Glomerular endothelial cell (primary cell): ENCODE results near the gene PLA2G4B. TPM values are rescaled to one million over a fixed set of nuclear protein-coding genes. Genes with fewer than 3 reads are reported as not detected.
"Not testable (repeated sequence)": the region's sequence is repeated elsewhere in the genome, so short reads cannot be mapped to it uniquely, and the experiment has no call there.

Source experiments
- DNase-seq: peaks from one replicate; pipeline ENCODE4 v3.0.0-alpha.2; 2011; ENCODE audit warnings: low read depth, low spot score; ENCODE audit errors: extremely low read depth
- total RNA-seq: library from RNA; depleted of rRNA; stranded (reverse); fragments of >200 nt; gene quantifications from 2 replicates; pipeline ENCODE4 v1.2.3, GENCODE V29; 2015

The PLA2G4B gene
- total RNA-seq, 1 donor from 2014 or later = 0.58 TPM

GRCh38 chr15:41825572-41826535 lies 12.8 kb upstream of the PLA2G4B start:
- no peak for DNase-seq

DNA sequence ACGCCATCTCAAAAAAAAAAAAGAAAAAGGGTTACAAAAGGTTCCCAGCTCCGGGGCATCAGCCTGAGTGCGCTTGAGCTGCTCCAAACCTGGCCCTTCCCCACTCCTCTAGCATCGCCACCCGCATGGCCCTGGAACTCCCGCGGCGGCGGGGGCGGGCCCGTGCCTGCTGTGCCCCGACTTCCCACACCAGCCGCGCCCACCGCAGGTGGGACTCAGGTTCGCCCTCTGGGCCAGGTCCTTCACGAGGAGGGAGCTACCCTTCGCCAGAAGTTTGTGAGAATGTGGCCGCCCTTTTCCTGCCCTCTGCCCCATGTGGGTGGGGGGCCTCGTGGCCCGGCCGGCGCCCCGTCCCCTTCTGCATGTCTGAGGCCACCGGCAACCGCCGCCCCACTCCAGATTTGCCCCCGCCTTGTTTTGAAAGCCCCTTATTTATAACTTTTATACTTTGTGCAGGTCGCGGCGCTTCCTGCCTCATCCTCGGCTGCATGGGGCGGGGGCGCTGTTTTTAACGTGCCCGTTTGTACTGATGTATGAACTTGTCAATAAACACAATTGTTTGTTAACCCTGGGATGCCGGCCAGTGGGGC lies 11.3 kb upstream of the PLA2G4B start:
- DNase-seq = no peak

GRCh38 chr15:41827880-41828806 lies 10.5 kb upstream of the PLA2G4B start, which contains the start of gene JMJD7:
Gene JMJD7 (plus strand): TSS chr15:41828092. CDS start chr15:41828125, 33 bp downstream.
- DNase-seq = no peak

DNA sequence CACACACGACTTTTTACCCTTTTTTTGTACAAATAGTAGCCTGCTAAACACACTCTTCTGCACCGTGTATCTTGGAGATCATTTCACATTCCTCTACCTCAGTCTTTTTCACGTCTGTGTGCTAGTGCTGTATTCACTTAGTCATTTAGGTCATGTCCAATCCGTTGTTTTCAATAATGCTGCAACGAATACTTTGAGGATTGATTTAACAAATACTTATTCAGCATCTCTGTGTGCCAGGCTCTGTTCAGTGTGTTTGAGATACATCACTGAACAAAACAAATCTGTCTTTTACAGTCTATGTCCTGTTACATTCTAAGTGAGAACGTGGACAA lies 9.9 kb upstream of the PLA2G4B start:
- no peak for DNase-seq

GRCh38 chr15:41829959-41830646 lies 8.5 kb upstream of the PLA2G4B start:
- DNase-seq = no peak

- not testable (repeated sequence) for DNase-seq
These were observed 7.4 kb upstream of the PLA2G4B start for GRCh38 chr15:41831291-41831690.

GRCh38 chr15:41832208-41832607 lies 6.4 kb upstream of the PLA2G4B start:
- no peak for DNase-seq

DNA sequence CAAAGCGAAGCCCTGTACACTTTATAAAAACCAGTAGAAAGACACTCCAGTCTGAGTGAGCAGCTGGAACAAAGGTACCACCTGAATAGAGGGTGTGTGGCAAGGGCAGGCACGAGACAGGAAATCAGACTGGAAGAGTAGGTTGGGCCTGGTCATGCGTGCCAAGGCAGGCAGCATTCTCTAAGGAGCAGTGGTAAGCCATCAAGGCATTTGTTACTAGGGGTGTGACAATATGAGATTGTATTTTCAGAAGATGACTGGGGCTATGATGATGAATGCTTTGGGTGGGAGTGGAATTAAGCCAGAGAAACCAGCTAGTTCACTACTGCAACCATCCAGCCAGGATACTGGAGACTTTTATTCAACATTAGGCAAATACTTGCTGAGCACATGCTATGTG lies 5.8 kb upstream of the PLA2G4B start:
- DNase-seq = no peak

DNA sequence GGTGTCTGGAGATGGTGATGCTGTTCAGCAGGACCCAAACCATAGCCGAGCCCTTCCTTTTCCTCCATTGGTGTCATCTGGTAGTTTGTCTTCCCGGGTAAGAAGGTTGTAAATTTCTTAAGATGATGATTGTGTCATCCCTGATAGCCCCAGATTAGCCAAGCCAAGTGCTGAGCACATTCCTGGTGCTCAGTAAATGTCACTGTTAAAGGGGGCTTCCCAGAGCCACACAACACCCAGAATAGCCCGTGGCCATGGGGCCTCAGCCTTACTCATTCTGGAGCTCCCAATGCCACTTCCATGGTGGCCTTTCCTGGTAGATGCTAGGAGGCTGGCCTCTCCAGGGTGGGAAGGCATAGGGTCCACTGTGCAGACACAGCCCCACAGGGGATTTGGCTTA lies 4.6 kb upstream of the PLA2G4B start:
- no peak for DNase-seq

DNA sequence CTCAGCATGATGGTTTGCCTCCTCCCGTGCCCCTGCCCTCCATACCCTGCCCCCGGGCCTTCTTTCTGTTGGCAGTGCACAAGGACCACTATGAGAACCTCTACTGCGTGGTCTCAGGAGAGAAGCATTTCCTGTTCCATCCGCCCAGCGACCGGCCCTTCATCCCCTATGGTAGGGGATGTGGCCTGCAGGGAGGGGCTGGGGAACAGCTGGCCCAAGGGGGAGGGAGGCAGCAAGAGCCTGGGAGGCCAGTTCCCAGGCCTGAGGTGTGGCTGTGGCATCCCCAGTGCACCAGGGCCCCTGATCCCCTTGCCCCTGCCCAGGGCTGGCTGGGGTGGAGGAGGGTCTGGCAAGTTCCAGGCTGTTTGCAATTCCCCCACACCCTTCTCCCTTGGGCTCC lies 2.6 kb upstream of the PLA2G4B start:
- no peak for DNase-seq

DNA sequence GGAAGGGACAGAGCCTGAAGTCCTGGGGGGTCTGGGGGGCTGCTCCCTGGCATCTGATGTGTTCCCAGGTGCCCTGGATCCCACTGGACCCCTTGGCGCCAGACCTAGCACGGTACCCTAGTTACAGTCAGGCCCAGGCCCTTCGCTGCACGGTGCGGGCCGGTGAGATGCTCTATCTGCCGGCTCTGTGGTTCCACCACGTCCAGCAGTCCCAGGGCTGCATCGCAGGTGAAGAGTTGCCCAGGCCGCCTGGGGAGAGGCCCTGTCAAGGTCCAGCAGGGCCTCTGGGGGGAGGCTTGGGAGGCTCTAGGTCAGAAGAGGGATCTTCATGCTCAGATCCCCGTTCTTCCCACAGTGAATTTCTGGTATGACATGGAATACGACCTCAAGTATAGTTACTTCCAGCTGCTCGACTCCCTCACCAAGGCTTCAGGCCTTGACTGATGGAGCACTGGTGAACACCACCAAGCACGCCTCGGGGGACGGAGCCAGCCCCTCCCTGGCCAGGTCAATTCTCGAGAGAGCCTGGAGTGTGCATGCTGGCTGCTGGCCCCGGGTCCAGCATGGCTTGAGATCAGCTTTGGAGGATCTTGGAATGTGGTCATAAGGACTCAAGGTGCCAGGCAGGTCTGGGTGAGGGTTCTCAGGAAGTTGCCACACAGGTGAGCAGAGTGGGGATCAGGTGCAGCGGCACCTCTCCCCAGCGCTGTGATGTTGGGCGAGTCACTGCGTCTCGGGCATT lies 1.8 kb upstream of the PLA2G4B start:
- DNase-seq = no peak

- no peak for DNase-seq
These were observed 1.3 kb downstream of the PLA2G4B start for GRCh38 chr15:41839781-41840491.

GRCh38 chr15:41840673-41841072 lies 2.0 kb downstream of the PLA2G4B start:
- DNase-seq = no peak

DNA sequence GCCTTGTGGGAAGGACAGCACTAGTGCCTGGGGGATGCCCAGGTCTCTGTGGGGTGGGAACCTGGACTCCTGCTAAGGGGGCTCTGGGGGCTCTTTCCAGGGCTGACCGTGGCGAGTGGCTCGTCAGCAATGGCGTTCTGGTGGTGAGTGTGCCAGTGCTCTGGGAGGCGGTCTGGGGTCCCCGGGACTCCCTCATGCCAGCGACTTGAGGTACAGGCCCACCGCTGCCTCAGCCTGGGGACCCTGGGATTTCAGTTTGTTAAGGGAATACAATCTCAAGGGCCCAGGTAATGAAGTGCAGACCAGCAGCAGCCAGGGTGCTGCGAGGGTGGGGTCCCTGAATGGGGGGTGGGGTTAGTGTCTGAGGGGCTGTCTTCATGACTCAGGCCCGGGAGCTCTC lies 2.5 kb downstream of the PLA2G4B start:
- no peak for DNase-seq

DNA sequence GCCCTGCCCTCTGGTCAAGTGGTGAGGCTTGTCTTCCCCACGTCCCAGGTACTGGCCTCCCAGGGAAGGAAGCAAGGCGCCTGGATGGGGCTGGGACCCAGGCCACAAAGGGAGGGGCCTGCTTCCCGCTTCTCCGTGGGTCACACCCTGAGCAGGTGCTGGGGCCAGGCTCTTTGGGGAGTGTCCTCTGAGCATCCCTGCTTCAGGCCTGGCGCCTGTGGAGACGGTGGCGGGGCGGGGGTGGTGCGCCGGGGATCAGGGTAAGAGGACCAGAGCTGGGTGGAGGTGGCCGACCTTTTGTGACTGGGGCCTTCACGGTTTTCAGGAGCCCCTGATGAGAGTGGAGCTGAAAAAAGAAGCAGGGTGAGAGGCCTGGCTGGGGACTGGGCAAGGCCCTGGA lies 3.6 kb downstream of the PLA2G4B start:
- no peak for DNase-seq

- no peak for DNase-seq
These were observed 4.9 kb downstream of the PLA2G4B start for GRCh38 chr15:41843571-41843970.

- DNase-seq = no peak
These were observed 6.2 kb downstream of the PLA2G4B start for GRCh38 chr15:41844814-41845213.

- no peak for DNase-seq
These were observed 8.6 kb downstream of the PLA2G4B start for GRCh38 chr15:41847206-41847605.

DNA sequence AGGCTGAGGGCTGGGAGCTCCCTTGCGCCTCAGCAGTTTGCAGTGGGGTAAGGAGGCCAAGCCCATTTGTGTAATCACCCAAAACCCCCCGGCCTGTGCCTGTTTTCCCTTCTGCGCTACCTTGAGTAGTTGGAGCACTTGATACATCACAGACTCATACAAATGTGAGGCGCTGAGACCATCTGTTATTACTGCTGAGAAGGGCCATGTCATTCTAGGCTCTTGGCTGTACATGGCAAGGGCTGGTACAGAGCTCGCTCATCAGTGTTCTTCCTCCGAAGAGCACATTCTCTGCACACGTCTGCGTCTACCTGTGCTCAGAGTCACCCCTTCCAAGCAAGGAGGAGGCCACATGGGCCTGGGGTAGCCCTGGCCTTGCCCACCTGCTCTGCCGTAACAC lies 9.3 kb downstream of the PLA2G4B start:
- DNase-seq = no peak
